Effector memory CD4-positive, alpha-beta T cell (primary cell): ENCODE results near the gene VPS13A.
"Not testable (repeated sequence)": the region's sequence is repeated elsewhere in the genome, so short reads cannot be mapped to it uniquely, and the experiment has no call there.

Source experiments
- DNase-seq, 3 donors: peaks; one replicate each; pipeline ENCODE4 v3.0.0-alpha.2; 2020
- H3K27ac ChIP-seq: 2 replicates; pipeline ENCODE4 v1.7.0; 2013; ENCODE audit warnings: mild to moderate bottlenecking, low read length, moderate library complexity; ENCODE audit not compliant: insufficient read depth, poor library complexity, severe bottlenecking
- H3K27me3 ChIP-seq: replicated peaks from 2 replicates; pipeline ENCODE4 v1.7.0; 2013; ENCODE audit warnings: mild to moderate bottlenecking, low read length; ENCODE audit not compliant: insufficient read depth, control insufficient read depth, poor library complexity, severe bottlenecking
- H3K36me3 ChIP-seq: 2 replicates; pipeline ENCODE4 v1.7.0; 2013; ENCODE audit warnings: mild to moderate bottlenecking, low read length, moderate library complexity; ENCODE audit not compliant: control insufficient read depth, insufficient read depth
- H3K4me1 ChIP-seq: 2 replicates; pipeline ENCODE4 v1.7.0; 2013; ENCODE audit warnings: low read length, mild to moderate bottlenecking; ENCODE audit not compliant: control insufficient read depth, insufficient read depth, poor library complexity, severe bottlenecking
- H3K4me3 ChIP-seq: 2 replicates; pipeline ENCODE4 v1.7.0; 2013; ENCODE audit warnings: low read length, low read depth, mild to moderate bottlenecking; ENCODE audit not compliant: insufficient read depth, poor library complexity, severe bottlenecking
- H3K9me3 ChIP-seq: 2 replicates; pipeline ENCODE4 v1.7.0; 2013; ENCODE audit warnings: mild to moderate bottlenecking, low read length, moderate library complexity; ENCODE audit not compliant: control insufficient read depth

VPS13A gene

DNA sequence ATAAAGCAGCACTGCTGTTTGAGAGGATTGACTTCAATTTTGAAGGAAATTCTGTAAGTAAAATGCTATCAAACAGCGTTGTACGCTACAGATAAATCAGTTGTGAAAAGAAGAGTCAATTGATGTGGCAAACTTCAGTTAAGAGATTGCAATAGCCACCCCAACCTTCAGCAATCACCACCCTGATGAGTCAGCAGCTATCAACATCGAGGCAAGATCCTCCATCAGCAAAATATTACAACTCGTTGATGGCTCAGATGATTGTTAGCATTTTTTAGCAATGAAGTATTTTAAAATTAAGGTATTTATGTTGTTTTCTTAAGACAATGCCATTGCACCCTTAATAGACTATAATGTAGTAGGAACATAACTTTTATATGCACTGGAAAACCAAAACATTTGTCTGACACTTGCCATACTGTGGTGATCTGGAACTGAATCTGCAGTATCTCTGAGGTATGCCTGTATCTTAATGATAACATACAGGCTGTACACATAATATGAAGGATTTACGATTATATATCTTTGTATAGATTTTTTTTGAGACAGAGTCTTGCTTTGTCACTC is 47.5 kb downstream of the VPS13A start:
- no peak overlapping the region for H3K27ac ChIP-seq
- no peak overlapping the region for H3K4me3 ChIP-seq
- H3K36me3 ChIP-seq: peaks cover 24% of the 10 kb centered on the region
- H3K27me3 ChIP-seq: no peaks in the 10 kb centered on the region
- H3K9me3 ChIP-seq: no peaks in the 10 kb centered on the region
- DNase-seq: no peak
- H3K4me1 ChIP-seq: no peaks in the 10 kb centered on the region

DNA sequence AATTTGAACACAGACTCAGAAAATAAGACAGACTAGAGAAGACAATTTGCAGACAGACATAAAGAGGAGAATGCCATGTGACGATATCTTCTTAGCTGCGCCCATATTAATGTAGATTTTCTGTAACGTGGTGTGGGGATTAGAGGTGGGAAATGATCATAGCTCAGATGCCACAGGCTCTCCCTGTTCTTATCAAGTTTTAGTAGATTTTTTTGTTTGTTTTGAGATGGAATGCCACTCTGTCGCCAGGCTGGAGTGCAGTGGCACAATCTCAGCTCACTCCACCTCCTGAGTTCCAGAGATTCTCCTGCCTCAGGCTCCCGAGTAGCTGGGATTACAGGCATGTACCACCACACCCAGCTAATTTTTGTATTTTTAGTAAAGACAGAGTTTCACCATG is 59.4 kb downstream of the VPS13A start:
- no peaks in the 10 kb centered on the region for H3K27me3 ChIP-seq
- H3K36me3 ChIP-seq: no peaks in the 10 kb centered on the region
- H3K4me1 ChIP-seq: no peaks in the 10 kb centered on the region
- H3K9me3 ChIP-seq: no peaks in the 10 kb centered on the region
- no peak for DNase-seq
- no peak overlapping the region for H3K27ac ChIP-seq
- no peak overlapping the region for H3K4me3 ChIP-seq

DNA sequence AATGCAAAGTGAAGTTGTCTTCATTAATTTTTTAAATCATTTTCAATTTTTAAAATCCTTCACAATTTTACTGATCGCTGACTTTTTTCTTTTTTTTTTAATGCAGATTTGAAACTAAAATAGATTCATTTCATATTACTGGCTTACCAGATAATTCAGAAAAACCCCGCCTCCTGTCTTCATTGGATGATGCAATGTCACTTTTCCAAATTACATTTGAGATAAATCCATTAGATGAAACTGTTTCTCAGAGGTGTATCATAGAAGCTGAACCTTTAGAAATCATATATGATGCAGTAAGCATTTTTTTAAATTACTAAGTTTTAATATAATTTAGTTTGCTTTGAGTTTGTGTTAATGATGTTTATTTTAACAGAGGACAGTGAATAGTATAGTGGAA is 60.6 kb downstream of the VPS13A start:
- no peaks in the 10 kb centered on the region for H3K27me3 ChIP-seq
- H3K27ac ChIP-seq: no peak overlapping the region
- no peak for DNase-seq
- H3K9me3 ChIP-seq: no peaks in the 10 kb centered on the region
- H3K36me3 ChIP-seq: peaks cover under 1% of the 10 kb centered on the region
- no peak overlapping the region for H3K4me3 ChIP-seq
- no peaks in the 10 kb centered on the region for H3K4me1 ChIP-seq

DNA sequence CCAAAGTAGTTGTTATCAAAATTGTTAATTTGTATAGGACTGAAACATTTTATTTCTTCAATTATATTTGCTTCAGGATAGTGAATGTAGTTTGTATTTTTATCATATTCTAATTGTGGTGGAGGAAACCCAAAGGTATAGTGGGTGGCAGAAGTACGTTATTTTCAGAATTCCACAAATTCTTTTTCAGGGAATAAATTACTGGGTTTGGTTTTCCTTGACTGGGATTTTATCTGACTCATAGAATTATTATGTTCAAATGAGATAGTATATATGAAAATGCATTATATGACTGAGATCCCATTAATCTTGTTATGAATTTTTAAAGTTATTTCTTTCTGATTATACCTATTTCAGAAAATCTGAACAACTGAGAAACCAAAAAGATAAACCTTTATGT is 73.7 kb downstream of the VPS13A start:
- H3K27ac ChIP-seq: no peak overlapping the region
- H3K36me3 ChIP-seq: peaks cover 7% of the 10 kb centered on the region
- no peaks in the 10 kb centered on the region for H3K4me1 ChIP-seq
- H3K4me3 ChIP-seq: no peak overlapping the region
- H3K27me3 ChIP-seq: no peaks in the 10 kb centered on the region
- no peaks in the 10 kb centered on the region for H3K9me3 ChIP-seq
- no peak for DNase-seq

DNA sequence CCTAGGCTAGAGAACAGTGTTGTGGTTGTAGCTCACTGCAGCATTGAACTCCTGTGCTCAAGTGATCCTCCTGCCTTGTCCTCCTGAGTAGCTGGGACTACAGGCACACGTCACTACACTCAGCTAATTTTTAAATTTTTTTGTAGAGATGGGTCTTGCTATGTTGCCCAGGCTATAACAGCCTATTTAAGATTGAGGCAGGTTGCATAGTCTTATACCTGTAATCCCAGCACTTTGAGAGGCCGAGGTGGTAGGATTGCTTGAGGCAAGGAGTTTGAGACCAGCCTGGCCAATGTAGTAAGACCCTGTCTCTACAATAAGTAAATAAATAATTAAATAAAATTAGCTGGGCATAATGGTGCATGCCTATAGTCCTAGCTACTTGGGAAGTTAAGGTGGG is 79.9 kb downstream of the VPS13A start:
- H3K27ac ChIP-seq: no peak overlapping the region
- no peak for DNase-seq
- H3K27me3 ChIP-seq: no peaks in the 10 kb centered on the region
- H3K4me1 ChIP-seq: no peaks in the 10 kb centered on the region
- H3K9me3 ChIP-seq: no peaks in the 10 kb centered on the region
- H3K4me3 ChIP-seq: no peak overlapping the region
- no peaks in the 10 kb centered on the region for H3K36me3 ChIP-seq

DNA sequence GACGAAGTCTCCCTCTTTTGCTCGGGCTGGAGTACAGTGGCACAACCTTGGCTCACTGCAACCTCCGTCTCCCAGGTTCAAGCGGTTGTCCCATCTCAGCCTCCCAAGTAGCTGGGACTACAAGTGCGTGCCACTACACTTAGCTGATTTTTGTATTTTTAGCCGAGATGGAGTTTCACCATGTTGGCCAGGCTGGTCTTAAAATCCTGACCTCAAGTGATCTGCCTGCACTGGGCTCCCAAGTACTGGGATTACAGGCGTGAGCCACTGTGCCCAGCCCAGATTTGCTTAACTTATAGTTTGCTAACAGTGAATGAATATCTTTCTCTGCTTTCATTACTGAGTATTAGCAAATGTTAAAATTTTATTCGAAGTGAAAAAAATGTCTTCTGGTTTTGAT is 84.3 kb downstream of the VPS13A start:
- Histone ChIP-seq H3K4me1 (no peaks in the 10 kb centered on the region), H3K27ac (no peak overlapping the region), H3K36me3 (no peaks in the 10 kb centered on the region), H3K27me3 (no peaks in the 10 kb centered on the region), H3K4me3 (no peak overlapping the region), H3K9me3 (no peaks in the 10 kb centered on the region)
- no peak for DNase-seq

DNA sequence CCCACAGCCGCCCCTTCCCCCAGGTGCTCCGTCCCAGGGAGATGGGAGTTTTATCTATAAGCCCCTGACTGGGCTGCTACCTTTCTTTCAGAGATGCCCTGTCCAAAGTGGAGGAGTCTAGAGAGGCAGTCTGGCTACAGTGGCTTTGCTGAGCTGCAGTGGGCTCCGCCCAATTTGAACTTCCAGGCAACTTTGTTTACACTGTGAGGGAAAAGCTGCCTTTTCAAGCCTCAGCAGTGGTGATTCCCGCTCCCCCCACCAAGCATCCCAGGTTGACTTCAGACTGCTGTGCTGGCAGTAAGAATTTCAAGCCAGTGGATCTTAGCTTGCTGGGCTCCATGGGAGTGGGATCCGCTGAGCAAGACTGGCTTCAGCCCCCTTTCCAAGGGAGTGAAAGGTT is 90.4 kb downstream of the VPS13A start:
- DNase-seq, H3K9me3 ChIP-seq, H3K4me1 ChIP-seq, H3K36me3 ChIP-seq, H3K27me3 ChIP-seq, H3K27ac ChIP-seq, H3K4me3 ChIP-seq: not testable (repeated sequence)

DNA sequence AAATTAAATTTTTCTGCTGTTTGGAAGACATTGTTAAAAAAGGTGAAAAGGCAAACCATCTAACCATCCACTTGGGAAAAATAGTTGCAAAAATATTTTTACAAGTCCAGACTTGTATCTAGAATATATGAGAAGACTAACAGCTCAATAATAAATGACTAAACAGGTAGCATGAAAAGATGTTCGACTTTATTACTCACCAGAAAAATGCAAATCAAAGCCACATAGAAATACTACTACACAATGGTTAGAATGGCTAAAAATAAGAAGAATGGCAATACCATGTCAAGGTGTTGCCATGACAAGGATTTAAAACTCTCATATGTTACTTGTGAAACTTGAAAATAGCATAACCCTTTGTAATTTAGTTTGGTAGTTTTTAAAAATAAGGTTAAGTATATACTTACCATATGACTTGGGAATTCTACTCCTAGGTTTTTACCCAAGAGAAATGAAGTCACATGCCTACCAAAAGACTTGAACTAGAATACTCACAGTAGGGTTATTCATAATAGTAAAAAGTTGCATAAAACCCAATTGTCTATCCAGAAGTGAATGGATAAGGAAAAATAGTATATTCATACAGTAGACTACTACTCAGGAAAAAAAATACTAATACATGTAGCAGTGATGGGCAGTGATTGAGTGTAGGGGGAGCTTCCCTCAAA is 93.8 kb downstream of the VPS13A start:
- peaks cover 4% of the 10 kb centered on the region for H3K36me3 ChIP-seq
- no peaks in the 10 kb centered on the region for H3K27me3 ChIP-seq
- no peak overlapping the region for H3K27ac ChIP-seq
- no peak for DNase-seq
- H3K4me3 ChIP-seq: no peak overlapping the region
- no peaks in the 10 kb centered on the region for H3K4me1 ChIP-seq
- no peaks in the 10 kb centered on the region for H3K9me3 ChIP-seq

DNA sequence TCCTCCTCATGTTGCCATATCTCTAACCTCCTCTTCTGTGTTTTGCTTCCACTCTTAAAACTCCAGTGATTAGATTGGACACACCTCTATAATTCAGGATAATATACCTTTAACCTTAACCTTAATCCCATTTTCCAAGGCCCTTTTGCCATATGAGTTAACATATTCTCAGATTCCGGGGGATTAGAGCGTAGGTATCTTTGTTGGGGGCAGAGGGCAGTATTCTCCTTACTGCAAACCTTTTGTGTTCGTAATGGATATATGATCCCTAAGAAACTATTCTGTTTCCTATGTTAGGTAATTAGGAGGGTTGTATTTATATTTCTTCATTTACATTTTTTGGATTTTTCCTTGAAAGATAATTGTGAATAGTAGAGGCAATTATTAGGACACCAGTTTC is 99.5 kb downstream of the VPS13A start:
- Histone ChIP-seq H3K27ac (no peak overlapping the region), H3K4me1 (no peaks in the 10 kb centered on the region), H3K27me3 (no peaks in the 10 kb centered on the region), H3K4me3 (no peak overlapping the region), H3K9me3 (no peaks in the 10 kb centered on the region), H3K36me3 (peaks cover 4% of the 10 kb centered on the region)
- no peak for DNase-seq

DNA sequence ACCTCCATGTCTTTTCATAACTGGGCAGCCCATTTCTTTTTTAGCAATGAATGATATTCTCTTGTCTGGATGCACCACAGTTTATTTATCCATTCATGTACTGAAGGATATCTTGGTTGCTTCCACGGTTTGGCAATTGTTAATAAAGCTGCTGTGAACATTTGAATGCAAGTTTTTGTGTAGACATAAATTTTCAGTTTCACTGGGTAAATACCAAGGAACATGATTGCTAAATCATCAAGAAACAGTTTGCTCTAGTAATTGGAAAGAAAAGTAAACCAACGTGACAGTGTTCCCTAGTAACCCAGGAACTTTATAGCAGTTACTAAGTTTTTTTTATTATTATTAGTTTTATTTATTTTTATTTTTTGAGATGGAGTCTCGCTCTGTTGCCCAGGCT is 100.4 kb downstream of the VPS13A start:
- DNase-seq: no peak
- Histone ChIP-seq H3K4me1 (no peaks in the 10 kb centered on the region), H3K4me3 (no peak overlapping the region), H3K36me3 (peaks cover 7% of the 10 kb centered on the region), H3K27ac (no peak overlapping the region), H3K27me3 (no peaks in the 10 kb centered on the region), H3K9me3 (no peaks in the 10 kb centered on the region)
